GM21825 (cell line): ENCODE results near the gene NDC80.
"Not testable (repeated sequence)": the region's sequence is repeated elsewhere in the genome, so short reads cannot be mapped to it uniquely, and the experiment has no call there.

Experiments
- ATAC-seq: cut with Tn5 transposase; IDR thresholded peaks from one replicate; pipeline ENCODE4 v1.9.1; 2021; ENCODE audit warnings: mild to moderate bottlenecking, moderate library complexity; ENCODE audit not compliant: unreplicated experiment

NDC80 gene

GRCh38 chr18:2617401-2617998 lies 46.1 kb downstream of the NDC80 start:
- no peak for ATAC-seq

GRCh38 chr18:2618009-2618408 lies 46.7 kb downstream of the NDC80 start:
- ATAC-seq: no peak

- ATAC-seq: no peak
Measured at GRCh38 chr18:2625217-2625616, 53.9 kb downstream of the NDC80 start.

GRCh38 chr18:2627821-2628276 lies 56.5 kb downstream of the NDC80 start:
- ATAC-seq: no peak

- ATAC-seq: no peak
Measured at GRCh38 chr18:2629003-2629402, 57.6 kb downstream of the NDC80 start.

- no peak for ATAC-seq
Measured at GRCh38 chr18:2635586-2635985, 64.2 kb downstream of the NDC80 start.

- ATAC-seq: peak; percentile 16
Measured at GRCh38 chr18:2636126-2636631, 64.8 kb downstream of the NDC80 start.

GRCh38 chr18:2641638-2642037 lies 70.3 kb downstream of the NDC80 start:
- ATAC-seq: peak; percentile 68

GRCh38 chr18:2642771-2643170 lies 71.4 kb downstream of the NDC80 start:
- ATAC-seq: no peak

GRCh38 chr18:2644535-2644934 lies 73.2 kb downstream of the NDC80 start:
- ATAC-seq: no peak

GRCh38 chr18:2651981-2652380 lies 80.6 kb downstream of the NDC80 start:
- ATAC-seq: no peak

- ATAC-seq: no peak
Measured at GRCh38 chr18:2653467-2653866, 82.1 kb downstream of the NDC80 start.

- ATAC-seq: no peak
Measured at GRCh38 chr18:2654169-2654927, 83.0 kb downstream of the NDC80 start.

GRCh38 chr18:2654928-2655177 lies 83.5 kb downstream of the NDC80 start:
- ATAC-seq: peak; percentile 26

GRCh38 chr18:2655178-2655953 lies 84.0 kb downstream of the NDC80 start, which contains the start of gene SMCHD1:
Gene SMCHD1, plus strand, starts transcription at chr18:2655726. Its CDS starts 350 bp downstream, at chr18:2656076.
- ATAC-seq: peak; percentile 76

GRCh38 chr18:2655954-2656236 lies 84.5 kb downstream of the NDC80 start:
- ATAC-seq: peak; percentile 9

- ATAC-seq: peak; percentile 10
Measured at GRCh38 chr18:2656237-2656980, 85.1 kb downstream of the NDC80 start.

- ATAC-seq: no peak
Measured at GRCh38 chr18:2656981-2657512, 85.7 kb downstream of the NDC80 start.

GRCh38 chr18:2657788-2658458 lies 86.6 kb downstream of the NDC80 start:
- no peak for ATAC-seq

GRCh38 chr18:2660849-2661248 lies 89.5 kb downstream of the NDC80 start:
- not testable (repeated sequence) for ATAC-seq
